Esophagus squamous epithelium (tissue), 5 donors: ENCODE results near the gene NID1. TPM values are rescaled to one million over a fixed set of nuclear protein-coding genes. Genes with fewer than 3 reads are reported as not detected.

Experiments used
- DNase-seq: peaks from one replicate; lab custom pipeline; 2025; lab: John Stamatoyannopoulos, UW
- H3K27ac ChIP-seq, 4 donors: fragments of 200-600 bp; sonication (generic); one replicate each; pipeline ENCODE4 v1.5.1; 2016 to 2019; ENCODE audit warnings: mild to moderate bottlenecking in 1 of 4
- H3K27me3 ChIP-seq, 4 donors: fragments of 200-600 bp; sonication (generic); 1 replicate in 3 of 4; 2 replicates in 1 of 4; pipeline versions ENCODE4 v1.5.1 to v1.6.0; 2017 to 2021; ENCODE audit warnings: antibody characterized with exemption in 1 of 4
- H3K36me3 ChIP-seq, 3 donors: fragments of 200-600 bp; sonication (generic); one replicate each; pipeline ENCODE4 v1.5.1; 2016 to 2019
- H3K4me1 ChIP-seq, 3 donors: fragments of 200-600 bp; sonication (generic); one replicate each; pipeline ENCODE4 v1.5.1; 2017 to 2019
- H3K4me3 ChIP-seq, 4 donors: fragments of 200-600 bp; sonication (generic); 1 replicate in 3 of 4; 2 replicates in 1 of 4; pipeline ENCODE4 v1.5.1; 2016 to 2019; ENCODE audit warnings: mild to moderate bottlenecking in 2 of 4, moderate library complexity in 1 of 4
- H3K9me3 ChIP-seq, 3 donors: fragments of 200-600 bp; sonication (generic); one replicate each; pipeline ENCODE4 v1.5.1; 2016 to 2019
- CTCF ChIP-seq, 6 experiments: fragments of 450-650 bp in 4 of 6; fragments of 200-600 bp in 2 of 6; sonication (generic) in 2 of 6; IDR thresholded peaks; one replicate each; pipeline ENCODE4 v1.5.1; 2016 to 2019; ENCODE audit warnings: antibody characterized with exemption in 6 of 6, mild to moderate bottlenecking in 4 of 6, moderate library complexity in 4 of 6
- POLR2A ChIP-seq, 4 donors: fragments of 450-650 bp; IDR thresholded peaks; one replicate each; pipeline ENCODE4 v1.6.1; 2017; ENCODE audit warnings: antibody characterized with exemption in 4 of 4, mild to moderate bottlenecking in 4 of 4, moderate library complexity in 3 of 4
- WGBS, 2 donors: methylation state at CpG; one replicate each; pipeline ENCODE4 v1.1.5; 2018; 5-methylcytosine and 5-hydroxymethylcytosine counted together
- intact Hi-C: fragments of 100-400 bp; cut with DNase I; formaldehyde crosslinking; loops from one replicate; pipeline ENCODE4 v1.15.0; 2022
- total RNA-seq, 4 donors: library from RNA; depleted of rRNA; stranded (reverse); fragments of >200 nt; gene quantifications; one replicate each; pipeline ENCODE4 v1.1.0, GENCODE V29; 2016
- donor health status: DM: yes; HTN: yes; CAD: no.

Gene NID1
- total RNA-seq, 4 donors from 2014 or later: 3.6 to 120 (median 28.5) TPM

- H3K36me3 ChIP-seq: no peaks in the 10 kb centered on the region
- H3K27me3 ChIP-seq: peaks cover 0 to 2% (median 0%) of the 10 kb centered on the region in 4 donors
- no peak overlapping the region for H3K4me3 ChIP-seq
- H3K9me3 ChIP-seq: peaks cover 0 to 12% (median 0%) of the 10 kb centered on the region in 3 donors
- WGBS, 2 donors: 91 to 93% methylated on average over 5 of the region's 5 CpGs
- H3K4me1 ChIP-seq: peaks cover 0 to 7% (median 0%) of the 10 kb centered on the region in 3 donors
- intact Hi-C loops: no loop called here
- DNase-seq: no peak
- no peak overlapping the region for H3K27ac ChIP-seq
- no peak for TF ChIP-seq CTCF (IDR thresholded peaks at IDR 0.05)
- TF ChIP-seq POLR2A (IDR thresholded peaks at IDR 0.05): no peak
Measured at GRCh38 chr1:236072001-236072400, 7.1 kb upstream of the NID1 start.

- Histone ChIP-seq H3K27me3 (peaks cover 0 to 12% (median 0%) of the 10 kb centered on the region in 4 donors), H3K36me3 (no peaks in the 10 kb centered on the region), H3K4me1 (peaks cover 0 to 18% (median 3%) of the 10 kb centered on the region in 3 donors), H3K27ac (no peak overlapping the region), H3K4me3 (no peak overlapping the region), H3K9me3 (peaks cover 0 to 12% (median 0%) of the 10 kb centered on the region in 3 donors)
- TF ChIP-seq POLR2A (IDR thresholded peaks at IDR 0.05) (no peak), CTCF (IDR thresholded peaks at IDR 0.05) (no peak)
- DNase-seq: no peak
- intact Hi-C loops: no loop called here
Measured at GRCh38 chr1:236070753-236071152, 5.9 kb upstream of the NID1 start.

GRCh38 chr1:236069796-236070195, 4.9 kb upstream of the NID1 start:
- H3K4me3 ChIP-seq: no peak overlapping the region
- no peak overlapping the region for H3K27ac ChIP-seq
- peaks cover 0 to 28% (median 7%) of the 10 kb centered on the region in 3 donors for H3K4me1 ChIP-seq
- peaks cover 0 to 12% (median 0%) of the 10 kb centered on the region in 3 donors for H3K9me3 ChIP-seq
- 81 to 84% methylated on average over 5 of the region's 5 CpGs for WGBS, 2 donors
- no peak for DNase-seq
- no peaks in the 10 kb centered on the region for H3K36me3 ChIP-seq
- peaks cover 0 to 22% (median 2%) of the 10 kb centered on the region in 4 donors for H3K27me3 ChIP-seq
- intact Hi-C loops: no loop called here
- no peak for TF ChIP-seq POLR2A (IDR thresholded peaks at IDR 0.05)
- no peak for TF ChIP-seq CTCF (IDR thresholded peaks at IDR 0.05)

- DNase-seq: no peak
Measured at GRCh38 chr1:236067854-236068454, 3.1 kb upstream of the NID1 start.

More at GRCh38 chr1:236067854-236068454, 3.1 kb upstream of the NID1 start:
- peak overlapping the region in 2 of 4 donors; percentile 13 to 38 for H3K4me3 ChIP-seq
- peaks cover 0 to 40% (median 2%) of the 10 kb centered on the region in 4 donors for H3K27me3 ChIP-seq
- TF ChIP-seq CTCF (IDR thresholded peaks at IDR 0.05): no peak
- no peak for TF ChIP-seq POLR2A (IDR thresholded peaks at IDR 0.05)
- peak overlapping the region; percentile 42 to 97 (median 92) for H3K27ac ChIP-seq
- no peaks in the 10 kb centered on the region for H3K36me3 ChIP-seq
- intact Hi-C loops: no loop called here
- H3K9me3 ChIP-seq: peaks cover 0 to 12% (median 0%) of the 10 kb centered on the region in 3 donors
- 56 to 73% methylated on average over 12 of the region's 12 CpGs for WGBS, 2 donors
- peaks cover 0 to 41% (median 7%) of the 10 kb centered on the region in 3 donors for H3K4me1 ChIP-seq
